ENCODE measurements around the gene CTBP1. TPM values are rescaled to one million over a fixed set of nuclear protein-coding genes. Genes with fewer than 3 reads are reported as not detected.

Gene CTBP1
- total RNA-seq, 4 donors from 2014 or later = 89.9 to 169 (median 107) TPM

GRCh38 chr4:1179089-1179441 lies 69.9 kb downstream of the CTBP1 start:
- TF ChIP-seq CTCF (IDR thresholded peaks at IDR 0.05; ENCODE audit: low read depth) = no peak

GRCh38 chr4:1178300-1179088 lies 70.4 kb downstream of the CTBP1 start:
- TF ChIP-seq CTCF (IDR thresholded peaks at IDR 0.05; ENCODE audit: low read depth) = no peak

- no peak for TF ChIP-seq CTCF (IDR thresholded peaks at IDR 0.05; ENCODE audit: low read depth)
Measured at GRCh38 chr4:1177274-1178141, 71.4 kb downstream of the CTBP1 start.

- no peak for TF ChIP-seq CTCF (IDR thresholded peaks at IDR 0.05; ENCODE audit: low read depth)
Measured at GRCh38 chr4:1176398-1177273, 72.3 kb downstream of the CTBP1 start.

GRCh38 chr4:1175635-1176229 lies 73.2 kb downstream of the CTBP1 start:
- no peak for TF ChIP-seq CTCF (IDR thresholded peaks at IDR 0.05; ENCODE audit: low read depth)

GRCh38 chr4:1174941-1175634 lies 73.8 kb downstream of the CTBP1 start:
- TF ChIP-seq CTCF (IDR thresholded peaks at IDR 0.05; ENCODE audit: low read depth) = no peak
